Measurements from ENCODE around the gene GJD3. TPM values are rescaled to one million over a fixed set of nuclear protein-coding genes. Genes with fewer than 3 reads are reported as not detected.

The GJD3 gene
- total RNA-seq, 1 experiment from 2014 or later, result 0.33 TPM

DNA sequence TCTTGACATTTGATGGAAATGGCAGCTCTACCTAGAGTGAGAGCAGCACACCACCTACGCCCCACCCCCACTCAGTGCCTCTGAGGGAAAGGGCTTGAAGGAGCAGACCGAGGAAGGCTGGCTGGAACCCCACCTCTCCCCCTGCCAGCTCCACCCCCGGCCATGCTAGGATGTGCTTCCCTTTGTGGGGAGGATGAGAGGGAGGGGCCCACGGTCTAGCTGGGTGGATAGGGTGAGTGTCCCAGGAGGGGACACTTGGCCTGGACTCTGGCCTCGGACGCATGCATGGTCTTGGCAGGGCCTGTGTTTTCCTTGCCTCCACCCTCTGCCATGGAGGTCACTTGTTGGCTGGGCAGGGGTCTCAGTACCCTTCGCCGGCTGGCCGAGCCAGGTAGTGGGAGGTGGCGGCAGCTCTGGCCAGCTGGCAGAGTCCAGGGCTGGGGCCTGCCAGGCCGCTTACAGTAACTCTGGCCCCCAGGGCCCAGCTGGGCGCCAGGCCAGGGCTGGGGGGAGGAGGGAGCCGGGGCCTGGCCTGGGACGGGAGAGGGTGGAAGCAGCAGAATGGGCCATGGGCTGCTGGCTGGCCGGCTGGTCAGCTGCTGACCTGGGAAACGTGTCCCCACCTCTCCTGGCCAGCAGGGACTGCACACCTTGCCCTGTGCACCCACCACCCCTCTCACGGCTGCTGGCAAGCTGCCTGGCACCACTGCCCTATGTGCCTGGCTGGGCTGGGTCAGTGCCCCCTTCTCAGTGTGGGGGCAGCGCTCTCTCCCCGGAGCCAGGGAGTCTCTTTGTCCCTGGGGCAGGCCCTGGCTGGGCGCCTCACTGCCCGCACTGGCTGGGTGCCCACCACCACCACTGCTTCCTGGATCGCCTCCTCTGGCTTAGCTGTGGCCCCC, 32.5 kb downstream of the GJD3 start:
- H3K9me3 ChIP-seq (ENCODE audit: control insufficient read depth, insufficient read depth, low read depth, low read length), result no peaks in the 10 kb centered on the region
- intact Hi-C loops (cut with micrococcal nuclease; ENCODE audit: unreplicated experiment), result no loop called here
- no peaks in the 10 kb centered on the region for H3K27me3 ChIP-seq (ENCODE audit: control insufficient read depth, insufficient read depth, low read length)
- H3K4me3 ChIP-seq (ENCODE audit: low read depth in 2 of 2, low read length in 2 of 2), result 0 out of 4 replicates have a peak overlapping the region, but pooled peaks of 1 of the 2 experiments have one; percentile 17
- DNase-seq (ENCODE audit: low read depth, low spot score), result no peak
- in situ Hi-C loops (cut with HindIII; ENCODE audit: low pct_unique_long_range_greater_than_20kb, low sequenced_read_pairs), result no loop called here
- TF ChIP-seq TCF7L2 (IDR thresholded peaks at IDR 0.05; ENCODE audit: low read depth, low read length) (peak; percentile 46; the same call in 1 of the 2 replicates), SIN3A (IDR thresholded peaks at IDR 0.05; ENCODE audit: borderline replicate concordance, insufficient read depth, low read depth, low read length) (no peak; the same call in 1 of the 2 replicates), POLR2AphosphoS5 (IDR thresholded peaks at IDR 0.05; ENCODE audit: low read depth, low read length) (peak; percentile 82)
- peaks cover 72% of the 10 kb centered on the region for H3K4me1 ChIP-seq (ENCODE audit: control insufficient read depth, insufficient read depth, low read length)
- peak; percentile 86 for ATAC-seq
- peak overlapping the region; percentile 90 for H3K27ac ChIP-seq (ENCODE audit: low read length)
- CTCF ChIA-PET, result interaction anchor here (0.6 kb wide), 1 partner anchor 24 kb away, joined by 4 read pairs; no protein-coding TSS in a partner anchor
- POLR2A ChIA-PET, result interaction anchor here (0.7 kb wide), 1 partner anchor 9 kb away, joined by 4 read pairs; no protein-coding TSS in a partner anchor
- BruUV-seq (replicated peaks), result no TSS peak
- H3K36me3 ChIP-seq (ENCODE audit: control insufficient read depth, insufficient read depth, low read length), result no peaks in the 10 kb centered on the region

DNA sequence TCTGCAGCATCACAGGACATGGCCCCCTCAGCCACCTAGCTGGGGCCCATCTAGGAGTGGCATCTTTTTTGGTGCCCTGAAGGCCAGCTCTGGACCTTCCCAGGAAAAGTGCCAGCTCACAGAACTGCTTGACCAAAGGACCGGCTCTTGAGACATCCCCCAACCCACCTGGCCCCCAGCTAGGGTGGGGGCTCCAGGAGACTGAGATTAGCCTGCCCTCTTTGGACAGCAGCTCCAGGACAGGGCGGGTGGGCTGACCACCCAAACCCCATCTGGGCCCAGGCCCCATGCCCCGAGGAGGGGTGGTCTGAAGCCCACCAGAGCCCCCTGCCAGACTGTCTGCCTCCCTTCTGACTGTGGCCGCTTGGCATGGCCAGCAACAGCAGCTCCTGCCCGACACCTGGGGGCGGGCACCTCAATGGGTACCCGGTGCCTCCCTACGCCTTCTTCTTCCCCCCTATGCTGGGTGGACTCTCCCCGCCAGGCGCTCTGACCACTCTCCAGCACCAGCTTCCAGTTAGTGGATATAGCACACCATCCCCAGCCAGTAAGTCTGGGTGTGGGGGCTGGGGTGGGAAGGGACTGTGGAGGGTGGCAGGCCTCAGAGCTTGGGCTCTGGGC, 33.6 kb downstream of the GJD3 start:
- CTCF ChIA-PET, result interaction anchor here (0.6 kb wide), 1 partner anchor 25 kb away, joined by 4 read pairs; no protein-coding TSS in a partner anchor

More for the DNA sequence above, 33.6 kb downstream of the GJD3 start:
- peaks cover 77% of the 10 kb centered on the region for H3K4me1 ChIP-seq (ENCODE audit: control insufficient read depth, insufficient read depth, low read length)
- H3K27ac ChIP-seq (ENCODE audit: low read length), result peak overlapping the region; percentile 90
- ATAC-seq (no peak), DNase-seq (ENCODE audit: low read depth, low spot score) (no peak)
- no peak overlapping the region for H3K4me3 ChIP-seq (ENCODE audit: low read depth in 2 of 2, low read length in 2 of 2)
- no peaks in the 10 kb centered on the region for H3K9me3 ChIP-seq (ENCODE audit: control insufficient read depth, insufficient read depth, low read depth, low read length)
- POLR2A ChIA-PET, result no interaction called here
- no peaks in the 10 kb centered on the region for H3K27me3 ChIP-seq (ENCODE audit: control insufficient read depth, insufficient read depth, low read length)
- intact Hi-C loops (cut with micrococcal nuclease; ENCODE audit: unreplicated experiment), result no loop called here
- TF ChIP-seq SIN3A (IDR thresholded peaks at IDR 0.05; ENCODE audit: borderline replicate concordance, insufficient read depth, low read depth, low read length) (no peak), TCF7L2 (IDR thresholded peaks at IDR 0.05; ENCODE audit: low read depth, low read length) (no peak), POLR2AphosphoS5 (IDR thresholded peaks at IDR 0.05; ENCODE audit: low read depth, low read length) (no peak)
- TF ChIP-seq, protein P1, sequence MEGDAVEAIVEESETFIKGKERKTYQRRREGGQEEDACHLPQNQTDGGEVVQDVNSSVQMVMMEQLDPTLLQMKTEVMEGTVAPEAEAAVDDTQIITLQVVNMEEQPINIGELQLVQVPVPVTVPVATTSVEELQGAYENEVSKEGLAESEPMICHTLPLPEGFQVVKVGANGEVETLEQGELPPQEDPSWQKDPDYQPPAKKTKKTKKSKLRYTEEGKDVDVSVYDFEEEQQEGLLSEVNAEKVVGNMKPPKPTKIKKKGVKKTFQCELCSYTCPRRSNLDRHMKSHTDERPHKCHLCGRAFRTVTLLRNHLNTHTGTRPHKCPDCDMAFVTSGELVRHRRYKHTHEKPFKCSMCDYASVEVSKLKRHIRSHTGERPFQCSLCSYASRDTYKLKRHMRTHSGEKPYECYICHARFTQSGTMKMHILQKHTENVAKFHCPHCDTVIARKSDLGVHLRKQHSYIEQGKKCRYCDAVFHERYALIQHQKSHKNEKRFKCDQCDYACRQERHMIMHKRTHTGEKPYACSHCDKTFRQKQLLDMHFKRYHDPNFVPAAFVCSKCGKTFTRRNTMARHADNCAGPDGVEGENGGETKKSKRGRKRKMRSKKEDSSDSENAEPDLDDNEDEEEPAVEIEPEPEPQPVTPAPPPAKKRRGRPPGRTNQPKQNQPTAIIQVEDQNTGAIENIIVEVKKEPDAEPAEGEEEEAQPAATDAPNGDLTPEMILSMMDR (IDR thresholded peaks at IDR 0.05), result no peak
- TF ChIP-seq, protein P2, sequence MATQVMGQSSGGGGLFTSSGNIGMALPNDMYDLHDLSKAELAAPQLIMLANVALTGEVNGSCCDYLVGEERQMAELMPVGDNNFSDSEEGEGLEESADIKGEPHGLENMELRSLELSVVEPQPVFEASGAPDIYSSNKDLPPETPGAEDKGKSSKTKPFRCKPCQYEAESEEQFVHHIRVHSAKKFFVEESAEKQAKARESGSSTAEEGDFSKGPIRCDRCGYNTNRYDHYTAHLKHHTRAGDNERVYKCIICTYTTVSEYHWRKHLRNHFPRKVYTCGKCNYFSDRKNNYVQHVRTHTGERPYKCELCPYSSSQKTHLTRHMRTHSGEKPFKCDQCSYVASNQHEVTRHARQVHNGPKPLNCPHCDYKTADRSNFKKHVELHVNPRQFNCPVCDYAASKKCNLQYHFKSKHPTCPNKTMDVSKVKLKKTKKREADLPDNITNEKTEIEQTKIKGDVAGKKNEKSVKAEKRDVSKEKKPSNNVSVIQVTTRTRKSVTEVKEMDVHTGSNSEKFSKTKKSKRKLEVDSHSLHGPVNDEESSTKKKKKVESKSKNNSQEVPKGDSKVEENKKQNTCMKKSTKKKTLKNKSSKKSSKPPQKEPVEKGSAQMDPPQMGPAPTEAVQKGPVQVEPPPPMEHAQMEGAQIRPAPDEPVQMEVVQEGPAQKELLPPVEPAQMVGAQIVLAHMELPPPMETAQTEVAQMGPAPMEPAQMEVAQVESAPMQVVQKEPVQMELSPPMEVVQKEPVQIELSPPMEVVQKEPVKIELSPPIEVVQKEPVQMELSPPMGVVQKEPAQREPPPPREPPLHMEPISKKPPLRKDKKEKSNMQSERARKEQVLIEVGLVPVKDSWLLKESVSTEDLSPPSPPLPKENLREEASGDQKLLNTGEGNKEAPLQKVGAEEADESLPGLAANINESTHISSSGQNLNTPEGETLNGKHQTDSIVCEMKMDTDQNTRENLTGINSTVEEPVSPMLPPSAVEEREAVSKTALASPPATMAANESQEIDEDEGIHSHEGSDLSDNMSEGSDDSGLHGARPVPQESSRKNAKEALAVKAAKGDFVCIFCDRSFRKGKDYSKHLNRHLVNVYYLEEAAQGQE (IDR thresholded peaks at IDR 0.05; ENCODE audit: insufficient read depth in 1 of 2, low read depth in 2 of 2, low read length in 1 of 2), result no peak
- no peaks in the 10 kb centered on the region for H3K36me3 ChIP-seq (ENCODE audit: control insufficient read depth, insufficient read depth, low read length)
- no TSS peak for BruUV-seq (replicated peaks)
- in situ Hi-C loops (cut with HindIII; ENCODE audit: low pct_unique_long_range_greater_than_20kb, low sequenced_read_pairs), result no loop called here
